ENCODE results near the gene PPP2R2C. TPM values are rescaled to one million over a fixed set of nuclear protein-coding genes. Genes with fewer than 3 reads are reported as not detected.

The PPP2R2C gene
- polyA plus RNA-seq, 1 experiment: 0.06 TPM

DNA sequence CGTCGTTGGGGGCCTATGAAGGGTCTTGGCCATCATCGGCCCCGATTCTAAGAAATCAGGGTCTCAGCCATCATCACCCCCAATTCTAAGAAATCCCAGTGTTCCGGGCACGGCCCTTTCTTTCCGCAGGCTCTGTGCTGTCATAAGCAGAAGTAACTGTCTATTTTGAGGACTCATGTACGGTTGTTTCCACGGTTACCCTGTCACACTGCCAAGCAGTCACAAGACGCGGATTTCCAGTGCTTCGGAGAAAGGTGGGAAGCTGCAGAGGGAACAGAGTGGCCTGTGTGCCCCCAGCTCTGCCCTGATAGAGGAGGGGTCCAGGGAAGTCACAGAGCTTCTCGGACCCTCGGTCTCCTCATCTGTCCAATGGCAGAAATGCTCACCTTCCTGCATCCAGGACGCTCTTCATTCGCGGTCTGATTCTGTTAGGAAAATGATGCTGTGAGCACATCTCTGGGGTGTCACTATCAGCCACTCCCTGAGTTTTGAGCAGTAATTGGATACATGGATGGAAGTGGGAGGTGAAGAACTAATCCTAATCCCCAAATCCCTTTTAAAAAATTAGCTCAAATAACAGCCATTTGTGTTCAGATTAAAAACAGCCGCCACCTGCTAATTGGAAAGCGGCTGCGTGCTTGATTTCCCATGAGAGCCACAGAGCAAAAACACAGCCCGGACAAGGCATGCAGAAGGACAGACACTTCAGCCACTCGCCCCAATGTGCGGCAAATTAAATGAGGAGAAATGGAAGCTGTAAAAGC lies 129.7 kb downstream of the PPP2R2C start:
- Histone ChIP-seq H3K4me3 (ENCODE audit: low read depth, low read length) (no peak overlapping the region), H3K27me3 (ENCODE audit: control insufficient read depth, insufficient read depth, low read length) (0 out of 2 replicates have a peak, but pooled peaks cover 3% of the 10 kb centered on the region), H3K36me3 (ENCODE audit: control insufficient read depth, insufficient read depth, low read length) (no peaks in the 10 kb centered on the region)
- POLR2A ChIA-PET: no interaction called here
- TF ChIP-seq, protein P1, sequence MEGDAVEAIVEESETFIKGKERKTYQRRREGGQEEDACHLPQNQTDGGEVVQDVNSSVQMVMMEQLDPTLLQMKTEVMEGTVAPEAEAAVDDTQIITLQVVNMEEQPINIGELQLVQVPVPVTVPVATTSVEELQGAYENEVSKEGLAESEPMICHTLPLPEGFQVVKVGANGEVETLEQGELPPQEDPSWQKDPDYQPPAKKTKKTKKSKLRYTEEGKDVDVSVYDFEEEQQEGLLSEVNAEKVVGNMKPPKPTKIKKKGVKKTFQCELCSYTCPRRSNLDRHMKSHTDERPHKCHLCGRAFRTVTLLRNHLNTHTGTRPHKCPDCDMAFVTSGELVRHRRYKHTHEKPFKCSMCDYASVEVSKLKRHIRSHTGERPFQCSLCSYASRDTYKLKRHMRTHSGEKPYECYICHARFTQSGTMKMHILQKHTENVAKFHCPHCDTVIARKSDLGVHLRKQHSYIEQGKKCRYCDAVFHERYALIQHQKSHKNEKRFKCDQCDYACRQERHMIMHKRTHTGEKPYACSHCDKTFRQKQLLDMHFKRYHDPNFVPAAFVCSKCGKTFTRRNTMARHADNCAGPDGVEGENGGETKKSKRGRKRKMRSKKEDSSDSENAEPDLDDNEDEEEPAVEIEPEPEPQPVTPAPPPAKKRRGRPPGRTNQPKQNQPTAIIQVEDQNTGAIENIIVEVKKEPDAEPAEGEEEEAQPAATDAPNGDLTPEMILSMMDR (IDR thresholded peaks at IDR 0.05; ENCODE audit: insufficient read depth, low read depth, low read length): no peak
- CTCF ChIA-PET: interaction anchor here (0.8 to 5.6 kb wide), 5 partner anchors 11 to 93 kb away, joined by 3 to 51 read pairs (median 5); no protein-coding TSS in a partner anchor
- no peak for DNase-seq (ENCODE audit: low read depth)

DNA sequence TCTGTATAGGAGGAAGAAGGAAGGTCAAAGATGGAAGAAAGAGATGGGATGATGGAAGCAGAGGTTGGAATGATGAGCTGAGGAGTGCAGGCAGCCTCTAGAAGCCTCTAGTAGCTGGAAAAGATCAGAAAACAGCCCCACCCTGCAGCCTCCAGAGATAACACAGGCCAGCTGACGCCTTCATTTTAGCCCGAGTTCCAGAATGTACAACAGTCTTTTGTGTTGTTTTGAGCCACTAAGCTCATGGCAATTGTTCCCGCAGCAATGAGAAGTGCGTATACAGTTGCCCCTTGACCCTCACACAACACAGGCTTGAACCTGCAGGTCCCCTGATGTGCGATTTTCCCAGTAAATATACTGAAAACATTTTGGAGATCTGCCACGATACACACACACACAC lies 130.7 kb downstream of the PPP2R2C start:
- POLR2A ChIA-PET: no interaction called here
- no peak overlapping the region for H3K4me3 ChIP-seq (ENCODE audit: low read depth, low read length)
- 0 out of 2 replicates have a peak, but pooled peaks cover 3% of the 10 kb centered on the region for H3K27me3 ChIP-seq (ENCODE audit: control insufficient read depth, insufficient read depth, low read length)
- H3K36me3 ChIP-seq (ENCODE audit: control insufficient read depth, insufficient read depth, low read length): no peaks in the 10 kb centered on the region
- DNase-seq (ENCODE audit: low read depth): no peak
- CTCF ChIA-PET: interaction anchor here (1.8 to 5.6 kb wide), 4 partner anchors 10 to 91 kb away, joined by 5 to 51 read pairs (median 8); no protein-coding TSS in a partner anchor
- TF ChIP-seq, protein P1 (IDR thresholded peaks at IDR 0.05; ENCODE audit: insufficient read depth, low read depth, low read length): no peak

DNA sequence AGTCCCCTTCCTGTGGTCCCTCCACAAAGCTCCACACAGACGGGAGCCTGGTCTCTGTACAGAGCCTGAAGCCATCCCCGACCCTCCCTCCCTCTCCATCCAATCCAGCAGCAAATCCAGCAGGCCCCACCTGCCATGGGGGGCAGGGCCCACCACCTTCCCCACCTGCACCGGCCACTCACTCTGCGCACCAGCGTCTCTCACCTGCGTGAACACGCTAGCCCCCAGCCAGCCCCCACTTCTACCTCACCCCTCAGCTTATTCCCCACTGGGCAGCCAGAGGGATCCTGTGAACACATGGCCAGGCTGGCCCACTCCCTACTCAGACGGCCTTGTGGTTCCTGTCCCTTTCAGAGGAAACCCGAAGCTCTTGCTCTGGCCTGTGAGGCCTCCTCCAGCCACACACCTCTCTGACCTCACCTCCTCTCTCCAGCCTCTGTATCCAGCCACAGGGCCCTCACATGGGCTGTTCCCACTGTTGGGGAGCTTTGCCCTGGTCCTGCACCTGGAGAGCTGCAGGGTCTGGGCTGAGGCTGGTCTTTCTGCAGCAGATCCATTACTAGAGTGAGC lies 131.9 kb downstream of the PPP2R2C start:
- TF ChIP-seq, protein P1 (IDR thresholded peaks at IDR 0.05; ENCODE audit: insufficient read depth, low read depth, low read length): no peak
- POLR2A ChIA-PET: no interaction called here
- H3K4me3 ChIP-seq (ENCODE audit: low read depth, low read length): no peak overlapping the region
- no peak for DNase-seq (ENCODE audit: low read depth)
- CTCF ChIA-PET: interaction anchor here (2.0 to 5.6 kb wide), 3 partner anchors 9 to 90 kb away, joined by 7 to 51 read pairs (median 10); no protein-coding TSS in a partner anchor
- 0 out of 2 replicates have a peak, but pooled peaks cover 3% of the 10 kb centered on the region for H3K27me3 ChIP-seq (ENCODE audit: control insufficient read depth, insufficient read depth, low read length)
- no peaks in the 10 kb centered on the region for H3K36me3 ChIP-seq (ENCODE audit: control insufficient read depth, insufficient read depth, low read length)

DNA sequence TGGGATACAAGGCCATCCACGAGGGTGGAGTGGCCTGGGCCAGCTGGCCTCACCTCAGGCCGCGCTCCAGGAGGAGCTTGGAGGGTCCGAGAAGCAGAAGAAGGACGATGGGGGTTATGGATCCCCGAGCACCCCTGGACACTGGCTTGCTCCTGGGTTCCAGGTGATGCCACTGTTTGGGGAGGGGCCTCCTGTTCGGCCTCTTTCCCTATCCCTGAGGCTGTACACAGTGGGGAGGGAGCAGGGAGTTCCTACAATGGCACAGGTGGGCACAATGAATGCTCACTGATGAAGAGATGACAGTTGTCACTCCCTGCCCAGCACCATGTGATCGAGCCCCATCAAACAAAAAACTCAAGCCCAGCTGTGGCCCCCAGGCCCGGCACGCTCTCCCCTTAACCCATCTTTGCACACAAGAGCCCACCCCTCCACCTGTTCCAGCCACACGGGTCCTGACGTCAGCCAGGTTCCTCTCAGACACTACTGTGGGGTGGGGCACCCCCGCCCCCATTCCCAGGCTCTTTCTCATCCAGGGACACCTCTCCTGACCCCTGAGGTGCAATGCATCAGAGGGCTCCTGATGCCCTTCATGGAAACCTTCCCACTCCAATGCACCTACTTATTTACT lies 132.5 kb downstream of the PPP2R2C start:
- DNase-seq (ENCODE audit: low read depth): no peak
- 0 out of 2 replicates have a peak, but pooled peaks cover 3% of the 10 kb centered on the region for H3K27me3 ChIP-seq (ENCODE audit: control insufficient read depth, insufficient read depth, low read length)
- TF ChIP-seq, protein P1 (IDR thresholded peaks at IDR 0.05; ENCODE audit: insufficient read depth, low read depth, low read length): no peak
- no peaks in the 10 kb centered on the region for H3K36me3 ChIP-seq (ENCODE audit: control insufficient read depth, insufficient read depth, low read length)
- POLR2A ChIA-PET: no interaction called here
- CTCF ChIA-PET: interaction anchor here (0.6 to 5.6 kb wide), 3 partner anchors 8 to 342 kb away, joined by 3 to 51 read pairs (median 10); no protein-coding TSS in a partner anchor
- H3K4me3 ChIP-seq (ENCODE audit: low read depth, low read length): no peak overlapping the region
